COLO668 (cell line): ENCODE measurements around the gene TRIAP1.

Source experiments
- DNase-seq: peaks from one replicate; lab custom pipeline; 2025; ENCODE audit not compliant: unreplicated experiment; lab: John Stamatoyannopoulos, UW

TRIAP1 gene

GRCh38 chr12:120432772-120433525, 13.2 kb downstream of the TRIAP1 start:
- DNase-seq, result no peak

- no peak for DNase-seq
Measured at GRCh38 chr12:120429368-120429767, 16.8 kb downstream of the TRIAP1 start.

GRCh38 chr12:120428597-120429229, 17.5 kb downstream of the TRIAP1 start:
- no peak for DNase-seq

GRCh38 chr12:120425797-120426196, 20.4 kb downstream of the TRIAP1 start:
- DNase-seq, result no peak

- no peak for DNase-seq
Measured at GRCh38 chr12:120422892-120423456, 23.2 kb downstream of the TRIAP1 start.

- no peak for DNase-seq
Measured at GRCh38 chr12:120421701-120422100, 24.5 kb downstream of the TRIAP1 start.

GRCh38 chr12:120417917-120418580, 28.1 kb downstream of the TRIAP1 start:
- no peak for DNase-seq

GRCh38 chr12:120416490-120417216, 29.5 kb downstream of the TRIAP1 start:
- DNase-seq, result no peak

GRCh38 chr12:120413901-120414695, 32.1 kb downstream of the TRIAP1 start:
- no peak for DNase-seq

- no peak for DNase-seq
Measured at GRCh38 chr12:120412421-120412820, 33.8 kb downstream of the TRIAP1 start.

- DNase-seq, result no peak
Measured at GRCh38 chr12:120408771-120409170, 37.4 kb downstream of the TRIAP1 start.

- DNase-seq, result no peak
Measured at GRCh38 chr12:120406553-120406952, 39.6 kb downstream of the TRIAP1 start.

- no peak for DNase-seq
Measured at GRCh38 chr12:120406069-120406468, 40.1 kb downstream of the TRIAP1 start.

- DNase-seq, result no peak
Measured at GRCh38 chr12:120404271-120404670, 41.9 kb downstream of the TRIAP1 start.

GRCh38 chr12:120403869-120404268, 42.3 kb downstream of the TRIAP1 start:
- no peak for DNase-seq

GRCh38 chr12:120402217-120402616, 44.0 kb downstream of the TRIAP1 start:
- no peak for DNase-seq

- no peak for DNase-seq
Measured at GRCh38 chr12:120399531-120399930, 46.7 kb downstream of the TRIAP1 start.

GRCh38 chr12:120397824-120398540, 48.2 kb downstream of the TRIAP1 start:
- peak; percentile 18 for DNase-seq

- DNase-seq, result peak; percentile 77
Measured at GRCh38 chr12:120394483-120395367, 51.5 kb downstream of the TRIAP1 start.
